Testis (tissue), 2 donors: Measurements from ENCODE around the gene DPRX.

Source experiments
- POLR2A ChIP-seq: fragments of 450-650 bp; IDR thresholded peaks from one replicate; pipeline ENCODE4 v1.6.1; 2017; ENCODE audit warnings: antibody characterized with exemption, mild to moderate bottlenecking, moderate library complexity
- TF ChIP-seq, protein P1 (sequence below), 3 experiments: fragments of 450-650 bp in 2 of 3; fragments of 200-600 bp in 1 of 3; sonication (generic) in 1 of 3; IDR thresholded peaks; one replicate each; pipeline ENCODE4 v1.5.1; 2016 to 2019; ENCODE audit warnings: antibody characterized with exemption in 3 of 3, mild to moderate bottlenecking in 2 of 3, moderate library complexity in 1 of 3

DNA sequence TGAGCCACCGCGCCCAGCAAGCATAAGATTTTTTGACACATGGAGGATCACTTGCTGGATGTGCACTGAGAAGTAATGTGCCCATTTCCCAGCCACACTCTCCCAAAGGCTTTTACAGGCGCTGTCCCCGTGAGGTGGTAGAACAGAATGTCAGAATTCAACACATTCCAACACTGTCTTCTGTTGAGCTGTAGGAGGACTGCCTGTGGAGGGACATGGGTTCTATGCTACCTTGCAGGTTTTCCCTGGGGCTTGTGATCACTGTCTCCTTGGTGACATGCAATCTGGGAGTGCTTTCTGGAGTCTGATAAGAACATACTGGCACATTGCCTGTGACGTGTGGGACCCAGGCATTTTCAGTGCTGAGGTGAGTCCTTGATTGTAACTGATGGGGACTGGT, 38.5 kb downstream of the DPRX start:
- TF ChIP-seq, protein P1, sequence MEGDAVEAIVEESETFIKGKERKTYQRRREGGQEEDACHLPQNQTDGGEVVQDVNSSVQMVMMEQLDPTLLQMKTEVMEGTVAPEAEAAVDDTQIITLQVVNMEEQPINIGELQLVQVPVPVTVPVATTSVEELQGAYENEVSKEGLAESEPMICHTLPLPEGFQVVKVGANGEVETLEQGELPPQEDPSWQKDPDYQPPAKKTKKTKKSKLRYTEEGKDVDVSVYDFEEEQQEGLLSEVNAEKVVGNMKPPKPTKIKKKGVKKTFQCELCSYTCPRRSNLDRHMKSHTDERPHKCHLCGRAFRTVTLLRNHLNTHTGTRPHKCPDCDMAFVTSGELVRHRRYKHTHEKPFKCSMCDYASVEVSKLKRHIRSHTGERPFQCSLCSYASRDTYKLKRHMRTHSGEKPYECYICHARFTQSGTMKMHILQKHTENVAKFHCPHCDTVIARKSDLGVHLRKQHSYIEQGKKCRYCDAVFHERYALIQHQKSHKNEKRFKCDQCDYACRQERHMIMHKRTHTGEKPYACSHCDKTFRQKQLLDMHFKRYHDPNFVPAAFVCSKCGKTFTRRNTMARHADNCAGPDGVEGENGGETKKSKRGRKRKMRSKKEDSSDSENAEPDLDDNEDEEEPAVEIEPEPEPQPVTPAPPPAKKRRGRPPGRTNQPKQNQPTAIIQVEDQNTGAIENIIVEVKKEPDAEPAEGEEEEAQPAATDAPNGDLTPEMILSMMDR (IDR thresholded peaks at IDR 0.05) = no peak
- TF ChIP-seq POLR2A = no peak
